SU-DHL-6 (cell line): ENCODE measurements around the gene VPS37C.
"Not testable (repeated sequence)": the region's sequence is repeated elsewhere in the genome, so short reads cannot be mapped to it uniquely, and the experiment has no call there.

Experiments used
- H2AFZ ChIP-seq: fragments of 200-600 bp; sonication (generic); 2 replicates; pipeline ENCODE4 v1.6.1; 2014; ENCODE audit warnings: low read depth, mild to moderate bottlenecking, moderate library complexity, mixed read lengths, antibody characterized with exemption, low read length; ENCODE audit not compliant: severe bottlenecking
- H3F3A ChIP-seq: fragments of 200-600 bp; shearing (Covaris generic); 2 replicates; pipeline ENCODE4 v1.6.0; 2016; ENCODE audit warnings: antibody characterized with exemption, mild to moderate bottlenecking; ENCODE audit not compliant: insufficient read depth
- H3K27ac ChIP-seq: fragments of 200-600 bp; sonication (generic); 2 replicates; pipeline ENCODE4 v1.5.1; 2016; ENCODE audit warnings: low read depth, mild to moderate bottlenecking, low read length, moderate library complexity, mixed read lengths
- H3K27me3 ChIP-seq: fragments of 200-600 bp; sonication (generic), shearing (Covaris generic); 2 replicates; pipeline ENCODE4 v1.6.0; 2014; ENCODE audit warnings: mild to moderate bottlenecking, low read length
- H3K36me3 ChIP-seq: fragments of 200-600 bp; sonication (generic); 2 replicates; pipeline ENCODE4 v1.6.1; 2014; ENCODE audit warnings: mild to moderate bottlenecking, low read length, mixed read lengths
- H3K4me2 ChIP-seq: fragments of 300-600, 200-600 bp; shearing (Covaris generic), sonication (generic); 2 replicates; pipeline ENCODE4 v1.6.0; 2014; ENCODE audit warnings: low read length, low read depth, mild to moderate bottlenecking; ENCODE audit not compliant: poor library complexity, severe bottlenecking
- H3K4me3 ChIP-seq: fragments of 200-600 bp; sonication (generic); 2 replicates; pipeline ENCODE4 v1.5.1; 2014; ENCODE audit warnings: antibody characterized with exemption, low read length, mild to moderate bottlenecking, mixed read lengths; ENCODE audit not compliant: insufficient read depth, poor library complexity, severe bottlenecking
- H3K79me2 ChIP-seq: fragments of 200-600 bp; sonication (generic); 2 replicates; pipeline ENCODE4 v1.6.1; 2014; ENCODE audit warnings: mild to moderate bottlenecking, low read length, moderate library complexity; ENCODE audit not compliant: insufficient read depth
- H3K9ac ChIP-seq: fragments of 200-600 bp; sonication (generic); 2 replicates; pipeline ENCODE4 v1.7.0; 2014; ENCODE audit warnings: mild to moderate bottlenecking, low read length
- H3K9me2 ChIP-seq: fragments of 200-600 bp; sonication (generic); replicated peaks from 2 replicates; pipeline ENCODE4 v1.6.1; 2014; ENCODE audit warnings: low read length; ENCODE audit not compliant: insufficient read depth
- H3K9me3 ChIP-seq: fragments of 200-600 bp; sonication (generic); 2 replicates; pipeline ENCODE4 v1.6.1; 2014; ENCODE audit warnings: low read length, mixed read lengths; ENCODE audit not compliant: insufficient read depth
- H4K20me1 ChIP-seq: fragments of 200-600 bp; sonication (generic); 2 replicates; pipeline ENCODE4 v1.6.1; 2014; ENCODE audit warnings: low read depth, mild to moderate bottlenecking, antibody characterized with exemption, low read length, moderate library complexity, mixed read lengths
- CTCF ChIP-seq: fragments of 200-600 bp; sonication (generic); IDR thresholded peaks from one replicate; pipeline ENCODE4 v1.5.1; 2017; ENCODE audit warnings: antibody characterized with exemption, mild to moderate bottlenecking, low read length, moderate library complexity; ENCODE audit not compliant: insufficient read depth, poor library complexity, severe bottlenecking
- EZH2phosphoT487 ChIP-seq: fragments of 200-600 bp; sonication (generic), shearing (Covaris generic); conservative IDR thresholded peaks from 2 replicates; pipeline ENCODE4 v1.6.1; 2018; ENCODE audit warnings: mild to moderate bottlenecking, antibody characterized with exemption, low read length, moderate library complexity, mixed read lengths

The VPS37C gene

DNA sequence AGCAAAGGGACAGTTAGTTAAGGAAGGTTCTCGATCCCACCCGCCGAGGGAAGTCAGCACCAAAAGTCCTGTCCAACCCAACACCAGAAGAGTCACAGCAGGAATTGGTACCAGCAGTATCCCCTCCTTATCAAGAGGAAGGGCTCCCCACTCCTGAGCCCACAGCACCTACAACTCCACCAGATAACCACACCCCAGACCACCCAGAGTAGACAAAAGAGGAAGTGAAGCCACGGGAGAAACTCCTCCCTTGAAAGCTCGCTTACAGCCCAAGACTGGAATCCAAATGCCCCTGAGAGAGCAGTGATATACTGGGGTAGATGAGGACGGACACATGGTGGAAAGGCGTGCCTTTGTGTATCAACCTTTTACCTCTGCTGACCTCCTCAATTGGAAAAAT lies 66.2 kb downstream of the VPS37C start:
- no peak overlapping the region for H3K9ac ChIP-seq
- no peak overlapping the region for H3K27ac ChIP-seq
- H3K4me3 ChIP-seq, result no peak overlapping the region

GRCh38 chr11:61094167-61094566 lies 67.1 kb downstream of the VPS37C start:
- not testable (repeated sequence) for H3K79me2 ChIP-seq, H3K9me3 ChIP-seq, H3K9me2 ChIP-seq, H3K4me2 ChIP-seq, H3K27ac ChIP-seq, H4K20me1 ChIP-seq, H3K9ac ChIP-seq, H3F3A ChIP-seq, H3K36me3 ChIP-seq, H3K4me3 ChIP-seq, H2AFZ ChIP-seq, H3K27me3 ChIP-seq

More for the DNA sequence above, 66.2 kb downstream of the VPS37C start:
- no peaks in the 10 kb centered on the region for H3K9me2 ChIP-seq
- no peaks in the 10 kb centered on the region for H3K27me3 ChIP-seq
- H2AFZ ChIP-seq, result no peak overlapping the region
- no peaks in the 10 kb centered on the region for H3K9me3 ChIP-seq
- H3K79me2 ChIP-seq, result no peaks in the 10 kb centered on the region
- no peaks in the 10 kb centered on the region for H3K36me3 ChIP-seq
- H4K20me1 ChIP-seq, result no peaks in the 10 kb centered on the region
- no peaks in the 10 kb centered on the region for H3F3A ChIP-seq
- TF ChIP-seq CTCF, result no peak
- no peak for TF ChIP-seq EZH2phosphoT487
- no peak overlapping the region for H3K4me2 ChIP-seq

DNA sequence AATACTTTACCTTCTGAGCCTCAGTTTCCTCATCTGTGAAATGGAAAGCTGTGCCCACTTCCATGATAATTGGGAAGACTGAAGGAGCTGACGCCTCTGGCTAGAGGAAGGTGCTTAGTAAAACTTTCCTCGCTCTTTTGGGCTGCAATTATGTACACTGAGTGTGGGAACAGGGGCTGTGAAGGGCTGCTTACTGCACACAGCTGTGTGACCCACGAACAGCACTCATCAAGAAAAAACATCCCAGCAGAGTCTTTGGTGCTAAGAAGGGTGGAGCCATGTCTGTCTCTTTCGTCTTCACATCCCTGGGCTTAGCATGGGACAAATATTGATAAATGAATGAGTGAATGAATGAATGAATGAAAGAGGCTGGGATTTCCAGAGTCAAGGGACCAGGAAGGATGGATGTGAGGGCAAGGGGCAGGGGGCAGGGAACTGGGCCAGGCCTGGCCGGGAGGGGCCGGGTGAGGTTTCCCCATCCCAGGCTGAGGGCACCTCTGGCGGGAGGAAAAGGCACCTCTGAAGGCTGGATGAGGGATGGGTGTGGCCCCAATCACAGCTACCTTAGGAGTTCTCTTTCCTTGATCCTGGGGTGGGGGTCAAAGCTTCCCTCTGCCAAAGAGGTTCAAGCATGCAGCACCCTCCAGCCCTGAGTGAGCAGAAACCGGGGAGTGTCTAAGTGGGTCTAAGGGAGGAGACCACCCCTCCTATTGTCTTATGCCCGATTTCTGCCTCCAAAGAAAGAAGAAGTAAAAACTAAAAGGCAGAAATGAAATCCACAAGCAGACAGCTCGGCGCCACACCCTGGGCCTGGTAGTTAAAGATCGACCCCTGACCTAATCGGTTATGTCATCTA lies 68.1 kb downstream of the VPS37C start:
- no peaks in the 10 kb centered on the region for H3K9me3 ChIP-seq
- no peaks in the 10 kb centered on the region for H3K36me3 ChIP-seq
- H2AFZ ChIP-seq, result no peak overlapping the region
- H3K79me2 ChIP-seq, result no peaks in the 10 kb centered on the region
- no peaks in the 10 kb centered on the region for H3F3A ChIP-seq
- no peak overlapping the region for H3K4me3 ChIP-seq
- no peaks in the 10 kb centered on the region for H3K9me2 ChIP-seq
- no peak overlapping the region for H3K4me2 ChIP-seq
- H3K27ac ChIP-seq, result no peak overlapping the region
- TF ChIP-seq EZH2phosphoT487, result no peak
- TF ChIP-seq CTCF, result no peak
- H3K27me3 ChIP-seq, result no peaks in the 10 kb centered on the region
- H3K9ac ChIP-seq, result no peak overlapping the region
- H4K20me1 ChIP-seq, result no peaks in the 10 kb centered on the region

- no peak overlapping the region for H3K27ac ChIP-seq
- no peak overlapping the region for H3K9ac ChIP-seq
- TF ChIP-seq EZH2phosphoT487, result no peak
- TF ChIP-seq CTCF, result no peak
- no peak overlapping the region for H2AFZ ChIP-seq
- H3F3A ChIP-seq, result no peaks in the 10 kb centered on the region
- no peaks in the 10 kb centered on the region for H3K36me3 ChIP-seq
- no peak overlapping the region for H3K4me2 ChIP-seq
- H4K20me1 ChIP-seq, result no peaks in the 10 kb centered on the region
- H3K4me3 ChIP-seq, result no peak overlapping the region
- H3K9me2 ChIP-seq, result no peaks in the 10 kb centered on the region
- H3K9me3 ChIP-seq, result no peaks in the 10 kb centered on the region
- H3K79me2 ChIP-seq, result no peaks in the 10 kb centered on the region
- H3K27me3 ChIP-seq, result no peaks in the 10 kb centered on the region
Measured at GRCh38 chr11:61092280-61092766, 68.9 kb downstream of the VPS37C start.
